Ectodermal cell (in vitro differentiated cells): ENCODE measurements around the gene C14orf119.

Experiments
- H3K27ac ChIP-seq: 2 replicates; pipeline ENCODE4 v1.7.0; 2013; ENCODE audit warnings: mild to moderate bottlenecking, low read depth, low read length; ENCODE audit not compliant: insufficient read depth, poor library complexity, severe bottlenecking
- H3K27me3 ChIP-seq: 2 replicates; pipeline ENCODE4 v1.7.0; 2013; ENCODE audit warnings: mild to moderate bottlenecking, low read length; ENCODE audit not compliant: insufficient read depth, control insufficient read depth, poor library complexity, severe bottlenecking
- H3K36me3 ChIP-seq: one replicate; pipeline ENCODE4 v1.7.0; 2013; ENCODE audit warnings: low read length; ENCODE audit not compliant: control insufficient read depth, insufficient read depth
- H3K4me1 ChIP-seq: one replicate; pipeline ENCODE4 v1.7.0; 2013; ENCODE audit warnings: low read length; ENCODE audit not compliant: control insufficient read depth, insufficient read depth
- H3K4me3 ChIP-seq: 2 replicates; pipeline ENCODE4 v1.7.0; 2013; ENCODE audit warnings: low read depth, low read length, control low read depth; ENCODE audit not compliant: insufficient read depth
- H3K9me3 ChIP-seq: 2 replicates; pipeline ENCODE4 v1.7.0; 2013; ENCODE audit warnings: mild to moderate bottlenecking, low read length, moderate library complexity; ENCODE audit not compliant: control insufficient read depth
- WGBS, 2 experiments: methylation state at CpG; one replicate each; pipeline ENCODE4 v1.1.7; 2013; ENCODE audit warnings: missing lambda C conversion rate in 2 of 2; 5-methylcytosine and 5-hydroxymethylcytosine counted together

C14orf119 gene

GRCh38 chr14:23090254-23090636 is 5.1 kb upstream of the C14orf119 start:
- Histone ChIP-seq H3K9me3 (no peaks in the 10 kb centered on the region), H3K27me3 (no peaks in the 10 kb centered on the region), H3K4me1 (peaks cover 12% of the 10 kb centered on the region), H3K36me3 (peaks cover 51% of the 10 kb centered on the region), H3K27ac (no peak overlapping the region), H3K4me3 (no peak overlapping the region)
- WGBS, 2 experiments: 95 to 98% methylated on average over 4 of the region's 4 CpGs

DNA sequence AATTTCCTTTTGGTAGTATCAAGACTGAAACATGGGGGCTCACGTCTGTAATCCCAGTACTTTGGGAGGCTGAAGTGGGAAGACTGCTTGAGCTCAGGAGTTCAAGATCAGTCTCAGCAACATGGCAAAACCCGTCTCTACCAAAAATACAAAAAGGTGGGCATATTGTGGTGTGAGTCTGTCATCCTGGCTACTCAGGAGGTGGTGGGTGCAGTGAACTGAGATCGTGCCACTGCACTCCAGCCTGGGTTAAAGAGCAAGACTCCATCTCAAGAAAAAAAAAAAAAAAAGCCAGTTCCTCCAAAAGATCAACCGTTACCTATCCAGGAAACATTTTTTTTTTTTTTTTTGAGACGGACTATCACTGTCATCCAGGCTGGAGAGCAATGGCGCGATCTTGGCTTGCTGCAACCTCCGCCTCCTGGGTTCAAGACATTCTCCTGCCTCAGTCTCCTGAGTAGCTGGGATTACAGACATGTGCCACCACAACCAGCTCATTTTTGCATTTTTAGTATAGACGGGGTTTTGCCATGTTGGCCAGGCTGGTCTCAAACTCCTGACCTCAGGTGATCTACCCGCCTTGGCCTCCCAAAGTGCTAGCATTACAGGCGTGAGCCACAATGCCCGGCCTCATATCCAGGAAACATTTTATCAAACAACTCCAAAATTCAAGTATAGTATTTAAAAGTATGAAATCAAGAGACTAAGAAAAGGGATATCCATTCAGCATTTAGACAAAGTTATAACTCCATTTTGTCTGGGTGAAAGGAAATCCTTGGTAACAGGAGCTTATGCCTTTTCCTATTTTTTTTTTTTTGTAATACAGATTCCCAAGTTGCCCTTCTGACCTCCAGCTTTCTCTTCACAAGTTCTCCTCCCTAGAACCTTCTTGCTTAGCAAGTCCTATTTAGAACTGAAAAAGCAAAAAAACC is 3.7 kb upstream of the C14orf119 start:
- WGBS, 2 experiments: 86 to 87% methylated on average over 12 of the region's 12 CpGs

GRCh38 chr14:23093104-23093503 is 2.2 kb upstream of the C14orf119 start:
- Histone ChIP-seq H3K4me3 (no peak overlapping the region), H3K9me3 (no peaks in the 10 kb centered on the region), H3K27ac (no peak overlapping the region), H3K4me1 (peaks cover 16% of the 10 kb centered on the region), H3K27me3 (no peaks in the 10 kb centered on the region), H3K36me3 (peaks cover 35% of the 10 kb centered on the region)
- WGBS, 2 experiments: 77 to 98% methylated on average over 2 of the region's 2 CpGs

More for the DNA sequence above, 3.7 kb upstream of the C14orf119 start:
- H3K36me3 ChIP-seq: peaks cover 38% of the 10 kb centered on the region
- H3K27me3 ChIP-seq: no peaks in the 10 kb centered on the region
- H3K4me1 ChIP-seq: peaks cover 14% of the 10 kb centered on the region
- no peak overlapping the region for H3K27ac ChIP-seq
- no peak overlapping the region for H3K4me3 ChIP-seq
- no peaks in the 10 kb centered on the region for H3K9me3 ChIP-seq

- no peaks in the 10 kb centered on the region for H3K9me3 ChIP-seq
- peaks cover 35% of the 10 kb centered on the region for H3K36me3 ChIP-seq
- H3K4me1 ChIP-seq: peaks cover 16% of the 10 kb centered on the region
- no peaks in the 10 kb centered on the region for H3K27me3 ChIP-seq
- H3K4me3 ChIP-seq: peak overlapping the region; percentile 89
- WGBS, 2 experiments: 86 to 97% methylated on average over 2 of the region's 2 CpGs
- H3K27ac ChIP-seq: no peak overlapping the region
Observed at GRCh38 chr14:23093526-23093925, 1.8 kb upstream of the C14orf119 start.

DNA sequence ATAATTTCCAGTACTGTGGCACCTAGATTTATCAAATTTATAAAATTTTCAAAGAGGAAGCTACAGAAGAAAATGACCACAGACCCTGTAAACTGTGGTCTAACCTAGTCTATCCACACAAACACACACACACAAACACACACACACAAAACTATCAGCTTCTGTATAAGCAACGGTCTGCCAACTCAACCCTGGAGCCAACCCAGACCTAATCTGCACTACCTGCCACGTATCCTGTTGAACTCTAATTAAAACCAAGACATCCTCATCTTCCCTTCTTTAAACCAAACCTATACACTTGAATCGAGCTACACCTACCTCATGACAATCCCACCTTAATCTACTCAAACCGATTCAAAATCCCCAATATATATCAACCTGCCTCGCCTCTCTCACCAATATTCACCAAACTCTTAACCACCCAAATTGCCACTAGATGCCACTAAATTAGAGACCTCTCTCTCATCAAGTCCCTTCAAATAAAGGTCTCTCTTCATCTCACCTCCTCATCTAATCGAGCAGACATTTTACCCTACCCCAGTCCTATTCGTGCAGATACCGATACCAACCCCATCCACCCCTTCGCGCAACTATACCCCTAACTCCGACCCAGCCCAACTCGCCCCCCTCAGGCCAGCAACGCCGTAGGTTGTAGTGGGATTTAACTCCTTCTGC is 1.2 kb upstream of the C14orf119 start:
- WGBS, 2 experiments: 3% methylated on average over 13 to 14 of the region's 14 CpGs
- Histone ChIP-seq H3K36me3 (peaks cover 29% of the 10 kb centered on the region), H3K27me3 (no peaks in the 10 kb centered on the region), H3K9me3 (no peaks in the 10 kb centered on the region), H3K4me3 (peak overlapping the region; percentile 89), H3K27ac (no peak overlapping the region), H3K4me1 (peaks cover 16% of the 10 kb centered on the region)

DNA sequence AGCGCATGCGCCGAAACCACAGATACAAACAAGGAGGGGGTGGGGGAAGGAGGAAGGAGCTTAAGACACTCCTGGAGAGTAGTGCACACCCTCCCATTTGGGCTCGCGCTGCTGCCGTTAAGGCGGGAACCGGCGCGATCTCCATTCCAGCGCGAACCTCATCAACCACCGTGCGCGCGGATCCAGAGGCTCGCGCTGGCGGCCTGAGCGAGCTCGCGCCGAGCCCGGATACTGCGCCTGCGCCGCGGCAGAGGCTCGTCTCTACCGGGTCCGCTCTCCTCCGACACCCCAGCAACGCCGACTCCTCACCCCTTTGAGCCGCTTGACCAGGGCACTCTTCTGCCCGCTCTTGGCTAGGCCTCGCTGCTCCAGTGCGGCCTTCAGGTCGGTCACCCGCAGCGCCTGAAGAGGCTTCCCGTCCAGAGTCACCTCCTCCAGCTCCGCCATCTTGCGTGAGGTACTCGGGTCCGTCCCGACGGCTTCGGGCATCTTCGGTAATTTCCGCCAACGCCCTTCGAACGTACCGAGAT is 574 bp upstream of the C14orf119 start, which contains the start of gene ACIN1:
TSS of gene ACIN1 (minus strand) at position 471 of the 530 bp plus-strand sequence. CDS start at position 447, 24 bp downstream.
- Histone ChIP-seq H3K36me3 (peaks cover 23% of the 10 kb centered on the region), H3K9me3 (no peaks in the 10 kb centered on the region), H3K4me3 (peak within 1 kb of the TSS; percentile 89), H3K27me3 (no peaks in the 10 kb centered on the region), H3K4me1 (peaks cover 16% of the 10 kb centered on the region), H3K27ac (peak within 1 kb of the TSS; percentile 83)
- WGBS, 2 experiments: 0% methylated on average over 55 of the region's 55 CpGs

GRCh38 chr14:23097786-23098185 is 2.5 kb downstream of the C14orf119 start:
- no peaks in the 10 kb centered on the region for H3K27me3 ChIP-seq
- H3K27ac ChIP-seq: no peak overlapping the region
- peaks cover 16% of the 10 kb centered on the region for H3K4me1 ChIP-seq
- peaks cover 8% of the 10 kb centered on the region for H3K36me3 ChIP-seq
- no peaks in the 10 kb centered on the region for H3K9me3 ChIP-seq
- 94 to 95% methylated on average over 7 of the region's 7 CpGs for WGBS, 2 experiments
- no peak overlapping the region for H3K4me3 ChIP-seq

- peaks cover 4% of the 10 kb centered on the region for H3K4me1 ChIP-seq
- H3K27me3 ChIP-seq: no peaks in the 10 kb centered on the region
- H3K9me3 ChIP-seq: no peaks in the 10 kb centered on the region
- H3K27ac ChIP-seq: no peak overlapping the region
- H3K4me3 ChIP-seq: no peak overlapping the region
- H3K36me3 ChIP-seq: peaks cover 8% of the 10 kb centered on the region
- WGBS, 2 experiments: 95 to 96% methylated on average over 10 of the region's 10 CpGs
Observed at GRCh38 chr14:23099212-23099861, 4.0 kb downstream of the C14orf119 start.

GRCh38 chr14:23101213-23101970 is 6.1 kb downstream of the C14orf119 start:
- no peak overlapping the region for H3K4me3 ChIP-seq
- 66 to 69% methylated on average over 5 to 6 of the region's 6 CpGs for WGBS, 2 experiments
- peaks cover 7% of the 10 kb centered on the region for H3K4me1 ChIP-seq
- no peak overlapping the region for H3K27ac ChIP-seq
- H3K9me3 ChIP-seq: no peaks in the 10 kb centered on the region
- H3K27me3 ChIP-seq: no peaks in the 10 kb centered on the region
- peaks cover 8% of the 10 kb centered on the region for H3K36me3 ChIP-seq
